H1 (cell line): ENCODE data around the gene ADAMTS9. TPM values are rescaled to one million over a fixed set of nuclear protein-coding genes. Genes with fewer than 3 reads are reported as not detected.

Experiments used
- BRCA1 ChIP-seq: IDR thresholded peaks from 2 replicates; pipeline ENCODE4 v1.6.1; 2012; ENCODE audit warnings: low read depth, low read length, improper control_type of control experiment
- polyA plus RNA-seq, 7 experiments: library from polyadenylated mRNA; depleted of rRNA in 3 of 7; stranded (reverse) in 5 of 7; unstranded in 2 of 7; fragments of >200 nt in 5 of 7; fragments of 200-250 nt in 2 of 7; gene quantifications; 1 replicate in 5 of 7; 2 replicates in 1 of 7; 4 replicates in 1 of 7; pipeline versions ENCODE4 v1.2.1 to v1.2.3, GENCODE V29; 2011 to 2013; ENCODE audit warnings: missing spikeins in 2 of 7, mixed read lengths in 2 of 7
- total RNA-seq: library from RNA; stranded (reverse); fragmentation: NEBNext Ultra II Directional; extraction: Animal tissue kit (Norgen Biotek cat#: 25700); gene quantifications from 2 replicates; pipeline ENCODE4 v1.2.1, GENCODE V29; 2021

Gene ADAMTS9
- total and polyA plus RNA-seq, 2 of the 8 experiments (the other 6 are each of a cell fraction or from before 2014, with no cell fraction given), result 0.20 to 0.41 TPM

DNA sequence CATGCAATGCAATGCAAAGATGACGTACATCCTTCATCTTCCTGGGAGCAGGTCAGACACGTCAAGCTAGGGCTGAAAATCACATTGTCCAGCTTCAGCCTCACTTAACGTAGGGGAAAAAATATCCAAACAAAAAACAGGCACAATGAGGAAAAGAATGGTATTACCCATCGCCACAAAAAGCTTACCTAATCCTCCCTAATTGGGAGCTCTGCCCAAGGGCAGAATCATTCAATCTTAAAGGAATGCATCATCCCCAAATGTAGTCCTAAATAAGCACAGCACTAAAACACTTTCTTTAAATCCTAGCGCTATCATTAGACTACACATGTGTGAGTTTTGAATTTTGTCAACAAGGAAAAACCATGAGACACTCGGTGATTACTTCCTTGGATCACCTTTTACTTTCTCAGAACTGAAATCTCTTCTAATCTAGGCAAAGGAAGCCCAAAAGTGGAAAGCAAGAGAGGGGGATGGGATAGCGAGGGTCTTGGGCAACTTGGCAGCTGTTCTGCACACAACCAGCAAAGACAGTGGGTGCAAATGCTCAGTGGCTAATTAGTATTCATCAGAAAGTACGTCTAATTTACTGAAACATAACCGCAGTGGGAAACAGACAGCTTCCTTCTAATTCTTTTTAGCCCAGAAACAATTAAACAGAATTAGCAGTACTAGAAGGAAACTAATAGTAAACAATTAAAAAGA, 87.4 kb downstream of the ADAMTS9 start (continued):
- no peak for TF ChIP-seq BRCA1
